ACHN (cell line): ENCODE results near the gene KLK4.
A peak's percentile ranks its signal among the peaks of the same experiment; 100 is the strongest.

ENCODE experiments used
- DNase-seq: peaks from one replicate; pipeline ENCODE4 v3.0.0-alpha.2; 2015
- in situ Hi-C: cut with HindIII; loops from 2 replicates; pipeline ENCODE4 v1.10.0; 2017; ENCODE audit warnings: low sequenced_read_pairs, low pct_ligation_motif_present, low pct_unique_long_range_greater_than_20kb

Gene KLK4, protein sequence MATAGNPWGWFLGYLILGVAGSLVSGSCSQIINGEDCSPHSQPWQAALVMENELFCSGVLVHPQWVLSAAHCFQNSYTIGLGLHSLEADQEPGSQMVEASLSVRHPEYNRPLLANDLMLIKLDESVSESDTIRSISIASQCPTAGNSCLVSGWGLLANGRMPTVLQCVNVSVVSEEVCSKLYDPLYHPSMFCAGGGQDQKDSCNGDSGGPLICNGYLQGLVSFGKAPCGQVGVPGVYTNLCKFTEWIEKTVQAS

GRCh38 chr19:50911206-50912101 is at the start of gene KLK4:
Gene KLK4 (minus strand): TSS chr19:50911395. CDS start chr19:50910738, 657 bp downstream.
- no peak for DNase-seq
- in situ Hi-C loops, result no loop called here

DNA sequence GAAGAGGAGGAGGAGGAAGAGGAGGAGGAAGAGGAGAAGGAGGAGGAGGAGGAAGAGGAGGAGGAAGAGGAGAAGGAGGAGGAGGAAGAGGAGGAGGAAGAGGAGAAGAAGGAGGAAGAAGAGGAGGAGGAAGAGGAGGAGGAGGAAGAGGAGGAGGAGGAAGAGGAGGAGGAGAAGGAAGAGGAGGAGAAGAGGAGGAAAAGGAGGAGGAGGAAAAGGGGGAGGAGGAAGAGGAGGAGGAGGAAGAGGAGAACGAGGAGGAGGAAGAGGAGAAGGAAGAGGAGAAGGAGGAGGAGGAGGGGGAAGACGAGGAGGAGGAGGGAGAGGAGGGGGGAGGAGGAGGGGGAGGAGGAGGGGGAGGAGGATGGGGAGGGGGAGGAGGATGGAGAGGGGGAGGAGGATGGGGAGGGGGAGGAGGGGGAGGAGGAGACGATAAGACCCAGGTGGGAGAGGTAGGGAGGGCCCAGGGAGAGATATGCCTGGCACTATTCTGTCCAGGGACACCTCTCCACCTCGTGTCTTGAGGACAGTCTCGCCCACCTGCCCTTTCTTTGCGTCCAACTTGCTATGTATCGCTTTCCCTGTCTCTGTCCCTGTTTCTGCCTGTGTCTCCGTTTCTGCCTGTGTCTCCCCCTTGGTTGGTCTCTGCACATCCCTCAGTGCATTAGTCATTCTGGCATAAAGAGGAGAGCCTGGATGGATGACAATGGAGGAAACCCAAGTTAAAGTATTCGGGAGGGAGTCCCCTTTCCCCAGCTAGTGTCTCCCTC is 48.7 kb upstream of the KLK4 start:
- no peak for DNase-seq
- in situ Hi-C loops, result no loop called here

GRCh38 chr19:50957587-50957986 is 46.4 kb upstream of the KLK4 start:
- in situ Hi-C loops, result no loop called here
- DNase-seq, result no peak

DNA sequence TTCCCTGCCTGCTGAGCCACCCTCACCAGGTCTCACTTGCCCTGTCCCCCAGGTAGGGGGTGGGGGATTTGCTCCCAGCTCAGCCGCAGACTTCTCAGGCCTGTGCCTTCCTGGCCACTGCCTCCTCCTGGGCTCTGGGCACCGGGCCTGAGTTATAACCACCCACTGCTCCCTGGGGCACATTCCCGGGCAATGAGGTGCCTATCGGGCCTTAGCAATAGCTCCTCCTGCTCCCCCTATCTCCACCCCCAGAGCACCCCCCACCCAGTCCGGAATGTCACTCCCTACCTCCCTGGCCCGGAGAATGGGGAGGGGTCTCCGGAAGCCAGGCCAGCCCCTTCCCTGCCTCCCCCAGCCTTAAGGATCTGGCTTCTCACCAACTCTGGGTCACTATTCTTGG is 41.7 kb upstream of the KLK4 start, which contains the start of gene KLK5:
Gene KLK5, minus strand, starts transcription at position 129 of the 400 bp plus-strand sequence. CDS start 381 bp downstream, outside the sequence.
- DNase-seq, result no peak
- in situ Hi-C loops, result no loop called here

DNA sequence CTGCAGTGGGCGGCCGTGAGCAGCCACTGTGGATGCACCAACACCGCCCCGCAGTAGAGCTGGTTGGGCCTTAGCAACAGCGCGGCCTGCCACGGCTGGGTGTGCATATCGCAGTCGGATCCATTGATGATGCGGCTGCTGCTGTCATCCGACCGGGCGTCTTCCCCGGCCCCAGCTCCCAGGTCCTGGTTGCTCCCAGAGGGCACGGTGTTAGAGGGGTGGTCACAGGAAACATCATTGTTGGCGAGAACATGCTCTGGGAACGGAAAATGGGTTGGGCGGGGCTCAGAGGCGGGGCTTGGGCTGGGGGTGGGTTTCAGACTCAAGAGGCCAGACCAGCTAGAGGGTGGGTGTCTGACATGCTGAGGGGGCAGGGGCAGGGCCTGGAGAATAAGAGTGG is 38.7 kb upstream of the KLK4 start:
- in situ Hi-C loops, result no loop called here

DNA sequence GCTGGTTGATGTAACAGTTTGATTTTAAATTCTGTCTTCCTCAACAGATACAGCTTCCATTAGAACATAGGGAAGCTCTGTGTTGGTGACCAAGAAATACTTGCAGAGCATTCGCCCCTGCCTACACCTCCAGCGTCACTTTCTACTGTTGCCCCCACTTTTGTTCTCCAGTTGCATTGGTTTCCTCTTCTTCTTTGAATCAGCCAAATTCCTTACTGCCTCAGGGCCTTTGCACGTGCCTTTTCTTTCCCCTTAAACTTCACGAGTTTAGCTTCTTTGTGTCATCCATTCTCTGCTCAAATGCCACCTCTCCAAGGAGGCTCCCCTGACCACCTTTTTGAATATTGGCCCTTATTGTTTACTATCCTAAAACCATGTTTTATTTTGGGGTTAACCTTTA is 35.9 kb upstream of the KLK4 start:
- in situ Hi-C loops, result no loop called here
- no peak for DNase-seq

More for the DNA sequence above, 38.7 kb upstream of the KLK4 start:
- DNase-seq, result no peak

DNA sequence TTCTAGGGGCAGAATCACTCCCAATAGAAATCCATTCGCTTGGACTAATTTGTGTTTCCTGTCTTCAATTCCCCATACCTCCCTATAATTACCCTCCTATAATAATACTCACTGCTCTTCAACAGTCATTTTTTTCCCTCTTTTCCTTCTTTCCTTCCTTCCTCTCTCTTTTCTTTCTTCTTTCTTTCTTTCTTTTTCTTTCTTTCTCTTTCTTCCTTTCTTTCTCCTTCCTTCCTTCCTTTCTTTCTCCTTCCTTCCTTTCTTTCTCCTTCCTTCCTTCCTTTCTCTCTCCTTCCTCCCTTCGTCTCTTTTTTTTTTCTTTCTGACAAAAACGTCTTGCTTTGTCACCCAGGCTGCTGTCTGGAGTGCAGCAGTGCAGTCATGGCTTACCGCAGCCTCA is 33.6 kb upstream of the KLK4 start:
- in situ Hi-C loops, result no loop called here
- DNase-seq, result no peak

DNA sequence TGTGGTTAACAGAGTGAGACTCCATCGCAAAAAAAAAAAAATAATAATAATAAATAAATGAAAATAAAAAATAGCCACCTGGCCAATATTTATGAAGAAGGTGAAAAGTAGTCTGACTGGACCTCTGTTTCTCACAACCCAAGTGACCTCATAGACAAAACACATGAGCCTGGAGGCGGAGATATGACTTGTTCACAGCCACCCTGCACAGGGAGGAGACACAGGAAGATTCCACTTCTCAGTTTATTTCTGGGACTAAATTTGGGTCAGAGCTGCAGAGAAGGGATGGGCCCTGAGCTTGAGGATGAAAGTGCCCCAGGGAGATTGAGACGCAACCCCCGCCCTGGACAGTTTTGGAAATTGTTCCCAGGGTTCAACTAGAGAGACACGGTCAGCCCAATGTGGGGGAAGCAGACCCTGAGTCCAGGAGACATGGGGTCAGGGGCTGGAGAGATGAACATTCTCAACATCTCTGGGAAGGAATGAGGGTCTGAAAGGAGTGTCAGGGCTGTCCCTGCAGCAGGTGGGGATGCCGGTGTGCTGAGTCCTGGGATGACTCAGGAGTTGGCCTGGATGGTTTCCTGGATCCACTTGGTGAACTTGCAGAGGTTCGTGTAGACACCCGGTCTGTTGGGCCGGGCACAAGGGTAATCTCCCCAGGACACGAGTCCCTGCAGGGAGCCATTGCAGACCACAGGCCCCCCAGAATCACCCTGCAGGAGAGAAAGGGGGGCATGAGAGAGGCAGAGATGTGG is 32.1 kb upstream of the KLK4 start:
- in situ Hi-C loops, result no loop called here
- DNase-seq, result no peak

GRCh38 chr19:50939596-50939995 is 28.4 kb upstream of the KLK4 start:
- in situ Hi-C loops, result no loop called here

DNA sequence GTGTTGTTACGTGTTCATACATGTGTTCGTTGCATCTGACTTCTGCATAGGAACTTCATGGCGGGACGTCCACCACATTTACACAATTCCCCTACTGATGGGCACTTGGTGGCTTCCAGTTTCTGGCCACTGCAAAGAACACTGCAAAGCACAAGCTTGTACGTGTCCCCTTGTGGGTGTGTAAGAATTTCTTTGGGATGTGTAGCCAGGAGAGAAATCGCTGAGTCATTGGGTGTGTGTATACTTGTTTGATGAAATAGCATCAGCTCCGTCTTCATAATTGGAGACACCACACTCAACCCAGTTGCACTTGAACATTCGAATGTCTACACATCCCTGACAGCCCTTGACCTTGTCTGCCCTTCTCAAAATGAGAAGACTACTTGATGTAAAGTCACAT is 22.4 kb upstream of the KLK4 start:
- in situ Hi-C loops, result no loop called here
- DNase-seq, result no peak

More at GRCh38 chr19:50939596-50939995, 28.4 kb upstream of the KLK4 start:
- DNase-seq, result no peak

DNA sequence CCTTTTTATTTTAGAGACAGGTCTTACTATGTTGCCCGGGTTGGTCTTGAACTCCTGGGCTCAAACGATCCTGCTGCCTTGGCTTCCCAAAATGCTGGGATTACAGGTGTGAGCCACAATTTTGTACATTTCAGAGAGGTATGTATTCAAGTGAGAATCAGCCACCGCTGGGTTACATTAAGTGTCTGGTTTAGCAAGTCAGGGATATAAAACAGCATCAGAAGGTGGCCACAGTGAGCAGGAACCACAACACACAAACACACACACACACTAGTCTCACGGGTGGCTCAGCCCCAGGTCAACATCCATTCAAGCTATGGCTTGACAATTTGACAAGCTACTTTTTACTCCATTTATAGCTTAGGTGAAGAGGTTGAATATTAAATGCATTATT is 21.5 kb upstream of the KLK4 start:
- DNase-seq, result no peak
- in situ Hi-C loops, result no loop called here

GRCh38 chr19:50932018-50932689 is 21.0 kb upstream of the KLK4 start:
- in situ Hi-C loops, result no loop called here
- DNase-seq, result no peak

- in situ Hi-C loops, result no loop called here
- DNase-seq, result no peak
These were observed 19.8 kb upstream of the KLK4 start for GRCh38 chr19:50931023-50931422.

DNA sequence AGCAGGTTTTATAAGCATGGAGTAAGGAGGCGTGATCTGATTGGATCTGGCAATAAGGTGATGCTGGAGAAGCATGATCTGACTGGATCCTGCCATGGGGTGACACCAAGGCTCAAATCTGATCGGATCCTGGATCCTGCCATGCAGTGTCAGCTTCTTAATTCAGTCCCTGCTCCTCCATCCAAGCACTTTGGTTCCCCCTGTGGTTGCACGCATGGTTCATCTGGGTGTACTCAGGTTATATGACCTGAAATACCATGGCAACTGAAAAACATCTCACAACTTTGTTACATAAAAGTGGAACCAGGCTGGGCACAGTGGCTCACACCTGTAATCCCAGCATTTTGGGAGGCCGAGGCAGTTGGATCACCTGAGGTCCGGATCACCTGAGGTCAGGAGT is 17.6 kb upstream of the KLK4 start:
- no peak for DNase-seq
- in situ Hi-C loops, result no loop called here

- in situ Hi-C loops, result no loop called here
- DNase-seq, result no peak
These were observed 14.9 kb upstream of the KLK4 start for GRCh38 chr19:50926144-50926543.

- no peak for DNase-seq
- in situ Hi-C loops, result no loop called here
These were observed 14.5 kb upstream of the KLK4 start for GRCh38 chr19:50925734-50926133.

DNA sequence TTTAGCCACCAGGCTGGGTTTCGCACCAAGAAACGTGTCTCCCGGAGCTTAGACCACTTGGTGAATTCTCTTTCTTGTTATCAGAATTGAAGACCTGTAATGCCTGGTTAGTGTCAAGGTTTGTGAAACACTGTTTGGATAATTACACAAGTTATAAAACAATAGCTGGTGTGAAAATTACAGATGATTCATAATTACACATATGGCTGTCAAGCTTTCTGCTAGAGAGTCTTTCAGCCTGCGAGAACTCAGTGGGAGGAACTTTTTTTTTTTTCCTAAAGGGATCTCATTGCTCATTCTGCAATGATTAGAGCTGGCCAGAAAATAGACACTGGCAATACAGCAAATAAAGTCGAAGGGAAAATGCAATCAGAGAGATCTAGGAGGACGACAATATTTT is 13.4 kb upstream of the KLK4 start:
- DNase-seq, result no peak
- in situ Hi-C loops, result no loop called here

GRCh38 chr19:50922317-50922853 is 11.2 kb upstream of the KLK4 start:
- in situ Hi-C loops, result no loop called here
- peak; percentile 78 for DNase-seq
